Measurements from ENCODE around the gene ATP8B2.

Gene ATP8B2

GRCh38 chr1:154398678-154399077 is 73.4 kb downstream of the ATP8B2 start:
- DNase-seq (ENCODE audit: low spot score) = no peak

- no peak for DNase-seq (ENCODE audit: low spot score)
Observed at GRCh38 chr1:154400381-154400801, 75.1 kb downstream of the ATP8B2 start.
